COLO668 (cell line): ENCODE results near the gene ELMO2.

ENCODE experiments used
- DNase-seq: peaks from one replicate; lab custom pipeline; 2025; ENCODE audit not compliant: unreplicated experiment; lab: John Stamatoyannopoulos, UW

Gene ELMO2

GRCh38 chr20:46353500-46354206 lies 52.8 kb downstream of the ELMO2 start:
- DNase-seq = no peak

GRCh38 chr20:46352370-46352938 lies 54.0 kb downstream of the ELMO2 start:
- no peak for DNase-seq

GRCh38 chr20:46351357-46352058 lies 54.9 kb downstream of the ELMO2 start:
- no peak for DNase-seq

- DNase-seq = no peak
Measured at GRCh38 chr20:46350986-46351267, 55.5 kb downstream of the ELMO2 start.

GRCh38 chr20:46350201-46350985 lies 56.0 kb downstream of the ELMO2 start:
- DNase-seq = peak; percentile 71

GRCh38 chr20:46349742-46350056 lies 56.7 kb downstream of the ELMO2 start:
- DNase-seq = peak; percentile 78

- peak; percentile 74 for DNase-seq
Measured at GRCh38 chr20:46349035-46349741, 57.2 kb downstream of the ELMO2 start.

- no peak for DNase-seq
Measured at GRCh38 chr20:46347841-46348803, 58.3 kb downstream of the ELMO2 start.

GRCh38 chr20:46346770-46347169 lies 59.6 kb downstream of the ELMO2 start:
- DNase-seq = no peak

GRCh38 chr20:46344488-46345162 lies 61.8 kb downstream of the ELMO2 start:
- no peak for DNase-seq

GRCh38 chr20:46343975-46344357 lies 62.4 kb downstream of the ELMO2 start:
- DNase-seq = no peak

- DNase-seq = peak; percentile 45
Measured at GRCh38 chr20:46343348-46343974, 63.0 kb downstream of the ELMO2 start.

- no peak for DNase-seq
Measured at GRCh38 chr20:46342451-46343347, 63.7 kb downstream of the ELMO2 start.

GRCh38 chr20:46342010-46342378 lies 64.4 kb downstream of the ELMO2 start:
- no peak for DNase-seq

GRCh38 chr20:46341074-46342009 lies 65.1 kb downstream of the ELMO2 start:
- no peak for DNase-seq

GRCh38 chr20:46339037-46339436 lies 67.4 kb downstream of the ELMO2 start:
- DNase-seq = no peak

- no peak for DNase-seq
Measured at GRCh38 chr20:46336735-46337134, 69.7 kb downstream of the ELMO2 start.
